ENCODE results near the gene COL11A2.
A peak's percentile ranks its signal among the peaks of the same experiment; 100 is the strongest.

The COL11A2 gene

DNA sequence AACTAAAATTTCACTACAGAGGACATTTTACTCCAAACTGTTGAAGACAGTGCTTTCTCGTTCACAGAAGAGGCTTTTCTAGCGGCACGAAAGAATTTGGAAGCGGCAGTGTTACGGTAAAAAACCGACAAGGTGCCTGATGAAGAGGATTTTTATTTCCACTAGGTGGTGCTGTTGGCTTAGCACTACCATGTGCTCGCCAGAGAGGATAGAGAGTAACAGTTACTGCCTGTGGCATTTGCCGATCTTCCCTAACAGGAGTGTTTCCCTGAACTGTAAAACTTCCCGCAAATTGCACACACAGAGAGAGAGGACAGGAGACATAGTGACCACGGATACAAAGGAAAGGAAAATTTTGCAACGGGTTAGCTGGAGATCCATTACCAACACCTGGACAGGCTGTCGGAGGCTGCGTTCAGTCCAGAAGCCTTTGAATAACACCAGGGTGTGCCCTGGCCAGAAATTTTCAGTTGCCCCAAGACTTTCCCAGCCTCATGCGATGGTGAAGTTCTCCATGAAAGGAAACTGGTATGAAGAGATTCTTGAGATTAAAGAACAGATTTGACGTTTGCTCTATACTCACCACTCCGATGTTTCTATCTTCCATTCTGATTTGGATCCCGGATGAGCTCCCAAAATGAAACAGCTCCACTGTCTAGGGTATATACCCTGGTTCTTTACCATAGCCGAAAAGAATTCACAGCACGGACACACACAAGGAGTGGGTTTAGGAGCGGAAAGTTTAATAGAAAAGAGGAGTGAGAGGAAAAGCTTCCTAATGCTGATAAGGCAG lies 68.3 kb downstream of the COL11A2 start:
- DNase-seq (ENCODE audit: extremely low read depth, insufficient read length), result no peak
- Histone ChIP-seq H3K4me3 (replicated peaks; ENCODE audit: low read depth, low read length) (no peak overlapping the region), H3K27me3 (replicated peaks; ENCODE audit: control insufficient read depth, insufficient read depth, low read length) (no peaks in the 10 kb centered on the region), H3K36me3 (ENCODE audit: control insufficient read depth, insufficient read depth, low read length) (no peaks in the 10 kb centered on the region)
- TF ChIP-seq, protein P1, sequence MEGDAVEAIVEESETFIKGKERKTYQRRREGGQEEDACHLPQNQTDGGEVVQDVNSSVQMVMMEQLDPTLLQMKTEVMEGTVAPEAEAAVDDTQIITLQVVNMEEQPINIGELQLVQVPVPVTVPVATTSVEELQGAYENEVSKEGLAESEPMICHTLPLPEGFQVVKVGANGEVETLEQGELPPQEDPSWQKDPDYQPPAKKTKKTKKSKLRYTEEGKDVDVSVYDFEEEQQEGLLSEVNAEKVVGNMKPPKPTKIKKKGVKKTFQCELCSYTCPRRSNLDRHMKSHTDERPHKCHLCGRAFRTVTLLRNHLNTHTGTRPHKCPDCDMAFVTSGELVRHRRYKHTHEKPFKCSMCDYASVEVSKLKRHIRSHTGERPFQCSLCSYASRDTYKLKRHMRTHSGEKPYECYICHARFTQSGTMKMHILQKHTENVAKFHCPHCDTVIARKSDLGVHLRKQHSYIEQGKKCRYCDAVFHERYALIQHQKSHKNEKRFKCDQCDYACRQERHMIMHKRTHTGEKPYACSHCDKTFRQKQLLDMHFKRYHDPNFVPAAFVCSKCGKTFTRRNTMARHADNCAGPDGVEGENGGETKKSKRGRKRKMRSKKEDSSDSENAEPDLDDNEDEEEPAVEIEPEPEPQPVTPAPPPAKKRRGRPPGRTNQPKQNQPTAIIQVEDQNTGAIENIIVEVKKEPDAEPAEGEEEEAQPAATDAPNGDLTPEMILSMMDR (IDR thresholded peaks at IDR 0.05; ENCODE audit: insufficient read depth, low read length, poor library complexity, severe bottlenecking), result peak; percentile 28

DNA sequence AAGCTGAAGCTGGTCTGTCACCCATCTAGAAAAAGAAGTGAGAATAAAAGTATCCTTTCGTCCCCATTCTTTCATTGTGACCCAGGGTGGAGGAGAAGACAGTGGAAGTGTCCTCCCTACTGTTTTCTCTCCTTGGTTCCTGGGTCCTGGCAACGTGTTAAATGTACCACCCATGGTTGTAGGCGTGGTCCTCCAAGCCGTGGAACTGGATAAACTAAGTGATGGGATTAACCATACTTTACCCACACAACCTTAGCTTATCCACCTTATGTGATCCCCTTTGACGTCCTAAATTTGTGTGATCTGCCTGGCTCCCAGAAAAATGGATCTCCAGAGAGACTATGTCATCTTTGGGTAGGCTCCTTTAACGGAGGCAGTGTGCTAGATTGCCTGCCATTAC lies 69.1 kb downstream of the COL11A2 start:
- TF ChIP-seq, protein P1 (IDR thresholded peaks at IDR 0.05; ENCODE audit: insufficient read depth, low read length, poor library complexity, severe bottlenecking), result no peak
- no peaks in the 10 kb centered on the region for H3K27me3 ChIP-seq (replicated peaks; ENCODE audit: control insufficient read depth, insufficient read depth, low read length)
- H3K36me3 ChIP-seq (ENCODE audit: control insufficient read depth, insufficient read depth, low read length), result no peaks in the 10 kb centered on the region
- H3K4me3 ChIP-seq (replicated peaks; ENCODE audit: low read depth, low read length), result no peak overlapping the region
- DNase-seq (ENCODE audit: extremely low read depth, insufficient read length), result no peak

DNA sequence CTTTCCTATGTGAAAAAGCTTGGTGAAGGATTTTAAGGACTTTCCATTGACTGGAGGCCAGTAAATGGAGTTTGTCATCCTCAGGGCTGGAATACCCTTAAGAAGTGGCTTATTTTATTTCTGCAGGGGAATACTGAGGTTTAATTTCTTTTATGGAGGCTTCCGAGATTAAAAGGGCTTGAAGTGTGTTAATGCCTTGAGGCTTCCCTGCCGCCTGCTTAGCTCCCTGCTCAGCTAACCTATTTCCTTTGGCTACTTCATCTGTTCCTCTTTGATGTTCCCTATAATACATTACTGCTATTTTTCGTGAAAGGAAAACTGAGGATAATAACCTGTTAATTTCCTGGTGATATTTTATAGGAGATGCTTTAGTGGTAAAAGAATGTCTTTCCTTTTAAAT lies 72.3 kb downstream of the COL11A2 start:
- DNase-seq (ENCODE audit: extremely low read depth, insufficient read length), result no peak
- Histone ChIP-seq H3K27me3 (replicated peaks; ENCODE audit: control insufficient read depth, insufficient read depth, low read length) (no peaks in the 10 kb centered on the region; the same call in 1 of the 2 replicates), H3K36me3 (ENCODE audit: control insufficient read depth, insufficient read depth, low read length) (no peaks in the 10 kb centered on the region), H3K4me3 (replicated peaks; ENCODE audit: low read depth, low read length) (no peak overlapping the region)
- TF ChIP-seq, protein P1 (IDR thresholded peaks at IDR 0.05; ENCODE audit: insufficient read depth, low read length, poor library complexity, severe bottlenecking), result no peak

DNA sequence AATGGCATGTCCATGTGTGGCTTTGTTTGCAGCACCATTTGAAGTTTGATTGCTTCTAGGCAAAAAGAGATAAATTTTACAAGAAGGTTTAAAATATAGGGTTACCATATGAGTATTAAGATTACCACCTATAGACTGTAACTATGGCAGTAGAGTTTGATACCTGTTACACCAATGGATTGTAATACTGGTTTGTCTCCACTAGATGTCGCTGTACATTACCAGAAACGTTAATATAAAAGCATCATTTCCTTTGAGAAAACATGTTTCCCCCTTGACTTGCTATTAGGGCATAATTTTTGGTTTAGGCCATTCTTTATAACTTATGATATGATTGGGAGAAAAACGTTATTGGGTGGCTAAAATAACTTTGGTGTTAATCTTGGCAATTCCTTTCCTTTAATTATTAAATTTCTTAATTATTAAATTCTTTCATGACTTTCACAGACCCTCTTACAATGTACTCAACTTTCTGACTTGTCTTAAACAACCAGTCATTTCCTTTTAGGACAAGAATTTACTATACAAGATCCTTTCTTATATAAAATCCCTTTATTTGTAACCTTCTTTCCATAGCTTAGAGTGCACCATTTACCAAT lies 73.6 kb downstream of the COL11A2 start:
- TF ChIP-seq, protein P1 (IDR thresholded peaks at IDR 0.05; ENCODE audit: insufficient read depth, low read length, poor library complexity, severe bottlenecking), result peak; percentile 55
- Histone ChIP-seq H3K36me3 (ENCODE audit: control insufficient read depth, insufficient read depth, low read length) (no peaks in the 10 kb centered on the region), H3K4me3 (replicated peaks; ENCODE audit: low read depth, low read length) (no peak overlapping the region), H3K27me3 (replicated peaks; ENCODE audit: control insufficient read depth, insufficient read depth, low read length) (no peaks in the 10 kb centered on the region; the same call in 1 of the 2 replicates)
- no peak for DNase-seq (ENCODE audit: extremely low read depth, insufficient read length)

DNA sequence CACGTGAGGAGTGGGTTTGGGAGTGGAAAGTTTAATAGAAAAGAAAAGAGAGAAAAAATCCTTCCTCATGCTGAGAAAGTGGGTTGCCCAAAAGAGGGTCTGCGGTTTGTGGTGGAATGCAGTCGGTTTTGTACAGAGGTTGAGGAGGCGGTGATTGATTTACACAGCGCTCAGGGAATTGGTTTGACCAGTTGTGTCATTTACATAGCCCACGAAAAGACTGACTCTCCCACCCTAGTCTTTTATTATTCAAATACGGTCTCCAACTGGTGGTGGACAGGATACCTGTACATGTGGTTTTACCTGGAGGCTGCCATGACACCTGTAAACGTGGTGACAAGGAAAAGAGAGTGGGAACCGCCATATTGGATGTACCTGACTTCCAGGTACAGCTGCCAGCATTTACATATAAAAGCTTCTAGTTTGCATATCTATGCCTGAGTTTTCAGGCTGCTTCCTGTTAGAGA lies 74.4 kb downstream of the COL11A2 start:
- no peak for DNase-seq (ENCODE audit: extremely low read depth, insufficient read length)
- H3K36me3 ChIP-seq (ENCODE audit: control insufficient read depth, insufficient read depth, low read length), result no peaks in the 10 kb centered on the region
- TF ChIP-seq, protein P1 (IDR thresholded peaks at IDR 0.05; ENCODE audit: insufficient read depth, low read length, poor library complexity, severe bottlenecking), result no peak
- H3K4me3 ChIP-seq (replicated peaks; ENCODE audit: low read depth, low read length), result no peak overlapping the region
- H3K27me3 ChIP-seq (replicated peaks; ENCODE audit: control insufficient read depth, insufficient read depth, low read length), result no peaks in the 10 kb centered on the region; the same call in 1 of the 2 replicates
